HG03354 (cell line): ENCODE measurements around the gene VPS13D.

Experiments
- ATAC-seq: cut with Tn5 transposase; IDR thresholded peaks from one replicate; pipeline ENCODE4 v1.9.1; 2021; ENCODE audit warnings: mild to moderate bottlenecking; ENCODE audit not compliant: unreplicated experiment, poor library complexity, severe bottlenecking

The VPS13D gene

GRCh38 chr1:12553963-12554362 is 324.1 kb downstream of the VPS13D start:
- no peak for ATAC-seq

DNA sequence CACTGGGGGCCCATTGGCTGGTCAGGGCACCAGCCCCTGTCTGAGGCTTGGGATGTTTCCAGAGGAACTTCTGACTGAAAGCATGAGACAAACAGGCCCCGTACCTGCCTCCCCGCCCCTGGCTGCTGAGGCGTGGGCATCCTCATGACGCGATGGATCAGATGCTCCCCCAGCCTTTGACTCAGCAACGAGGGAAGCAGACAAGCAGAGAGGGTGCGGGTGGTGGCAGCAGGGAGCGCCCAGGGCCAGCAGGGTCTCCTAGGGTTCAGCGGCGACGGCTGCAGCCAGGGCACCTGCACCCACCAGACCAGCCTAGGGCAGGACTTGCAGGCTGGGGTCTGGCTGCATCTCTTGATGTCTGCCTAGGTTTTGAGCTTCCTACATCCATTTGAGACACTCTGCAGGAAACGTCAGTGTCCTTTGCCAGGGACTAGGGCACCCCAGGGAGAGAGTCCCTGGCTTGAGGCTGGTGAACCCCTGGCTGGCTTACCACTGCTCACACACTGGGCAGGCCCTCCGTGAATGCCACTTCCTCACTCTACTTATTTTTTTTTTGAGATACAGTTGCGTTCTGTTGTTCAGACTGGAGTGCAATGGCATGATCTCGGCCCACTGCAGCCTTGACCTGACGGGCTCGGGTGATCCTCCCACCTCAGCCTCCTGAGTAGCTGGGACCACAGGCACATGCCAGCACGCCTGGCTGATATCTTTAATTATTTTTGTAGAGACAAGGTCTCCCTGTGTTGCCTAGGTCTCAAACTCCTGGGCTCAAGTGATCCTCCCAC is 324.9 kb downstream of the VPS13D start:
- ATAC-seq, result no peak

GRCh38 chr1:12555411-12556367 is 325.9 kb downstream of the VPS13D start:
- ATAC-seq, result no peak

DNA sequence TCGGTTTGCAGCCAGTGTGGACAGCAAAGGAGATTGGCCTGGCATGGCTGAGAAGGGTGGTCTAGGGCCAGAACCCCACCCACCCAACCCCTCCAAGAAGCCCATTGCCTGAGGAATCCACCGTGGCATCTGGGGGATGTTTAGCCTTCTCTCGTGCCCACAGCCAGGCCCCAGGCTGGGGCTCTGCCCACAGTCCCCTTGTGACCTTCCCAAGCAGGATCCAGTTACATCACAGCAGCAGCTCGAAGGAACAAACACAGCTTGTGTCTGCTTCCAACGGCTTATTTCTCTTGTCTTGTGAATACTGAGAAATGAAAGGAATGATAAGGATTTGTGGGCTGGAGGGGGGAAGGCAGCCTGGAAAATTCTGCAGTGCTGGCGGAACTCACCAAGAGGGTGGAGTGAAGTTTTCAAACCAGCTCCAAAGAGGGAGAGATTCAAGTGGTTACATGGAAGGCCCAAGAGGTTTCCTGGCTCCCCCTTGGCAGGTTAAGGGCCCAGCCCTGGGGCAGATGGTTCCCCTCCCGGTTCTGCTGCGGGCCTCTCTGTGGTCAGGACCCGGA is 326.6 kb downstream of the VPS13D start:
- no peak for ATAC-seq

GRCh38 chr1:12556957-12557935 is 327.4 kb downstream of the VPS13D start:
- ATAC-seq, result no peak

GRCh38 chr1:12561121-12561520 is 331.3 kb downstream of the VPS13D start:
- no peak for ATAC-seq
